ENCODE measurements around the gene FOXA3.
A peak's percentile ranks its signal among the peaks of the same experiment; 100 is the strongest.

FOXA3 gene

GRCh38 chr19:45873219-45873772, 9.2 kb downstream of the FOXA3 start:
- no peak for DNase-seq (ENCODE audit: low read depth in 3 of 3)

GRCh38 chr19:45874620-45874966, 10.5 kb downstream of the FOXA3 start:
- DNase-seq (ENCODE audit: low read depth in 3 of 3) = no peak

GRCh38 chr19:45876161-45876410, 12.0 kb downstream of the FOXA3 start:
- no peak for DNase-seq (ENCODE audit: low read depth in 3 of 3)

GRCh38 chr19:45876411-45877197, 12.5 kb downstream of the FOXA3 start:
- peak in 1 of 3 donors; percentile 45 for DNase-seq (ENCODE audit: low read depth in 3 of 3)

- no peak for DNase-seq (ENCODE audit: low read depth in 3 of 3)
Observed at GRCh38 chr19:45878043-45878794, 14.1 kb downstream of the FOXA3 start.

- no peak for DNase-seq (ENCODE audit: low read depth in 3 of 3)
Observed at GRCh38 chr19:45879055-45879454, 14.9 kb downstream of the FOXA3 start.

- DNase-seq (ENCODE audit: low read depth in 3 of 3) = no peak
Observed at GRCh38 chr19:45879971-45880370, 15.8 kb downstream of the FOXA3 start.

GRCh38 chr19:45881082-45881908, 17.2 kb downstream of the FOXA3 start:
- no peak for DNase-seq (ENCODE audit: low read depth in 3 of 3)

- no peak for DNase-seq (ENCODE audit: low read depth in 3 of 3)
Observed at GRCh38 chr19:45881909-45882528, 17.9 kb downstream of the FOXA3 start.

- peak; percentile 72 to 83 (median 78) for DNase-seq (ENCODE audit: low read depth in 3 of 3)
Observed at GRCh38 chr19:45882652-45883585, 18.8 kb downstream of the FOXA3 start.

- DNase-seq (ENCODE audit: low read depth in 3 of 3) = no peak
Observed at GRCh38 chr19:45883586-45883880, 19.4 kb downstream of the FOXA3 start.

GRCh38 chr19:45883881-45884681, 20.0 kb downstream of the FOXA3 start:
- no peak for DNase-seq (ENCODE audit: low read depth in 3 of 3)

GRCh38 chr19:45884682-45885555, 20.8 kb downstream of the FOXA3 start:
- no peak for DNase-seq (ENCODE audit: low read depth in 3 of 3)

- peak; percentile 78 to 84 (median 78) for DNase-seq (ENCODE audit: low read depth in 3 of 3)
Observed at GRCh38 chr19:45885556-45886426, 21.7 kb downstream of the FOXA3 start, which contains the start of gene IRF2BP1. Gene IRF2BP1, minus strand, starts transcription at chr19:45886141. Its CDS starts 367 bp downstream, at chr19:45885774.

- DNase-seq (ENCODE audit: low read depth in 3 of 3) = peak; percentile 78 to 89 (median 86)
Observed at GRCh38 chr19:45886427-45887199, 22.5 kb downstream of the FOXA3 start.

- no peak for DNase-seq (ENCODE audit: low read depth in 3 of 3)
Observed at GRCh38 chr19:45887200-45887710, 23.1 kb downstream of the FOXA3 start.
